GM18517 (cell line): ENCODE data around the gene METTL21A.

Experiments used
- ATAC-seq: cut with Tn5 transposase; IDR thresholded peaks from one replicate; pipeline ENCODE4 v1.9.1; 2021; ENCODE audit warnings: mild to moderate bottlenecking, moderate library complexity; ENCODE audit not compliant: unreplicated experiment

The METTL21A gene

GRCh38 chr2:207624185-207625013 lies 795 bp downstream of the METTL21A start:
- ATAC-seq, result peak; percentile 29

- ATAC-seq, result no peak
Observed at GRCh38 chr2:207621501-207622039, 3.6 kb downstream of the METTL21A start.

GRCh38 chr2:207619764-207620203 lies 5.4 kb downstream of the METTL21A start:
- peak; percentile 41 for ATAC-seq

- no peak for ATAC-seq
Observed at GRCh38 chr2:207617011-207617671, 8.1 kb downstream of the METTL21A start.

- no peak for ATAC-seq
Observed at GRCh38 chr2:207616185-207616584, 9.0 kb downstream of the METTL21A start.

- ATAC-seq, result no peak
Observed at GRCh38 chr2:207614824-207615223, 10.4 kb downstream of the METTL21A start.

GRCh38 chr2:207612714-207613113 lies 12.5 kb downstream of the METTL21A start:
- ATAC-seq, result no peak

GRCh38 chr2:207606829-207607228 lies 18.4 kb downstream of the METTL21A start:
- no peak for ATAC-seq

GRCh38 chr2:207606399-207606798 lies 18.8 kb downstream of the METTL21A start:
- no peak for ATAC-seq

GRCh38 chr2:207603486-207603885 lies 21.7 kb downstream of the METTL21A start:
- ATAC-seq, result no peak

- no peak for ATAC-seq
Observed at GRCh38 chr2:207601774-207602173, 23.4 kb downstream of the METTL21A start.

- no peak for ATAC-seq
Observed at GRCh38 chr2:207600231-207600630, 25.0 kb downstream of the METTL21A start.

GRCh38 chr2:207599636-207600035 lies 25.6 kb downstream of the METTL21A start:
- no peak for ATAC-seq

- no peak for ATAC-seq
Observed at GRCh38 chr2:207594731-207595130, 30.5 kb downstream of the METTL21A start.

- no peak for ATAC-seq
Observed at GRCh38 chr2:207594264-207594663, 30.9 kb downstream of the METTL21A start.

- no peak for ATAC-seq
Observed at GRCh38 chr2:207593277-207593676, 31.9 kb downstream of the METTL21A start.

- ATAC-seq, result no peak
Observed at GRCh38 chr2:207589143-207589542, 36.1 kb downstream of the METTL21A start.

GRCh38 chr2:207587305-207587704 lies 37.9 kb downstream of the METTL21A start:
- no peak for ATAC-seq

- no peak for ATAC-seq
Observed at GRCh38 chr2:207584952-207585351, 40.2 kb downstream of the METTL21A start.

- no peak for ATAC-seq
Observed at GRCh38 chr2:207571370-207571769, 53.8 kb downstream of the METTL21A start.

GRCh38 chr2:207567671-207568070 lies 57.5 kb downstream of the METTL21A start:
- ATAC-seq, result no peak
